ENCODE data around the gene RUBCNL. TPM values are rescaled to one million over a fixed set of nuclear protein-coding genes. Genes with fewer than 3 reads are reported as not detected.

The RUBCNL gene
- total RNA-seq, 1 experiment from 2014 or later: 0.42 TPM

GRCh38 chr13:46383383-46383782 is 3.7 kb downstream of the RUBCNL start:
- intact Hi-C loops (cut with micrococcal nuclease): no loop called here
- ChIA-PET CTCF (no interaction called here), RAD21 (ENCODE audit: low non-redundant PET in 1 of 2, low total read pairs in 2 of 2, uncharacterized antibody in 2 of 2, unreplicated experiment in 2 of 2) (no interaction called here), POLR2A (no interaction called here)
- Histone ChIP-seq H3K27me3 (ENCODE audit: insufficient read depth, low read length) (no peaks in the 10 kb centered on the region), H3K4me2 (ENCODE audit: low read length) (no peak overlapping the region), H3K4me1 (ENCODE audit: control insufficient read depth in 1 of 2, insufficient read depth in 2 of 2, low read length in 2 of 2) (peaks cover 0 to 10% of the 10 kb centered on the region in 2 experiments; a peak in 2 of 4 replicates), H3K27ac (ENCODE audit: low read depth, low read length) (no peak overlapping the region), H3K79me2 (ENCODE audit: insufficient read depth, low read length) (no peaks in the 10 kb centered on the region), H3K4me3 (replicated peaks in 1 of 2; ENCODE audit: low read depth in 1 of 2, low read length in 2 of 2) (no peak overlapping the region), H3K9me2 (ENCODE audit: insufficient read depth) (no peaks in the 10 kb centered on the region), H2AFZ (ENCODE audit: low read depth, low read length, poor library complexity, severe bottlenecking) (no peak overlapping the region), H3K9me3 (ENCODE audit: control insufficient read depth in 1 of 2, insufficient read depth in 1 of 2, low read depth in 1 of 2, low read length in 2 of 2) (no peaks in the 10 kb centered on the region), H4K20me1 (ENCODE audit: insufficient read depth) (no peaks in the 10 kb centered on the region), H3K36me3 (ENCODE audit: control insufficient read depth in 1 of 2, insufficient read depth in 2 of 2, low read length in 2 of 2) (no peaks in the 10 kb centered on the region), H3K9ac (ENCODE audit: low read length) (no peak overlapping the region)
- ATAC-seq: no peak
- no peak for DNase-seq (ENCODE audit: low read depth, low spot score)
- BruUV-seq (replicated peaks): no TSS peak
- TF ChIP-seq CTCF (IDR thresholded peaks at IDR 0.05 in 2 of 3, conservative IDR thresholded peaks at IDR 0.05 in 1 of 3; ENCODE audit: borderline replicate concordance in 1 of 3, insufficient read depth in 1 of 3, low read depth in 2 of 3, low read length in 2 of 3): no peak
- TF ChIP-seq SP1 (IDR thresholded peaks at IDR 0.05; ENCODE audit: low read depth): no peak
- no peak for TF ChIP-seq CEBPB (IDR thresholded peaks at IDR 0.05; ENCODE audit: low read depth)

DNA sequence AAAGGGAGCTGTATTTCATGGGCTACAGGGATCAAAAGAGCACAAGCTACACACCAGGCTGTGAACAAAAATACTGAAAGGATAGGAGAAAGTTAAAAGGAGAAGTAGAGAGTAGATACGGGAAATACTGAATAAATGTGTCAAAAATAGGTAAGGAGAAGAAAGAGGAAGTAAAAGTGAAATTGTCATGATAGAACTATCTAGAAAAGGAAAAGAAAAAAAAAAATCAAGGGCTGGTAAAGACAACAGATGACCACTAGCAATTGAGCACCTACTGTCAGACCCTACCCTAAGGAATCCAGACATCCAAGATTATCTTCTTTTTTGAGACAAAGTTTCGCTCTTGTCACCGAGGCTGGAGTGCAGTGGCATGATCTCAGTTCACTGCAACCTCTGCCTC is 4.8 kb downstream of the RUBCNL start:
- peaks cover 0 to 4% of the 10 kb centered on the region in 2 experiments; a peak in 1 of 4 replicates for H3K4me1 ChIP-seq (ENCODE audit: control insufficient read depth in 1 of 2, insufficient read depth in 2 of 2, low read length in 2 of 2)
- H3K4me2 ChIP-seq (ENCODE audit: low read length): no peak overlapping the region
- BruUV-seq (replicated peaks): no TSS peak
- H4K20me1 ChIP-seq (ENCODE audit: insufficient read depth): no peaks in the 10 kb centered on the region
- ATAC-seq (no peak), DNase-seq (ENCODE audit: low read depth, low spot score) (no peak)
- no peaks in the 10 kb centered on the region for H3K79me2 ChIP-seq (ENCODE audit: insufficient read depth, low read length)
- CTCF ChIA-PET: no interaction called here
- no peak overlapping the region for H3K27ac ChIP-seq (ENCODE audit: low read depth, low read length)
- RAD21 ChIA-PET (ENCODE audit: low non-redundant PET in 1 of 2, low total read pairs in 2 of 2, uncharacterized antibody in 2 of 2, unreplicated experiment in 2 of 2): no interaction called here
- POLR2A ChIA-PET: no interaction called here
- no peaks in the 10 kb centered on the region for H3K36me3 ChIP-seq (ENCODE audit: control insufficient read depth in 1 of 2, insufficient read depth in 2 of 2, low read length in 2 of 2)
- no peak overlapping the region for H3K4me3 ChIP-seq (replicated peaks in 1 of 2; ENCODE audit: low read depth in 1 of 2, low read length in 2 of 2)
- no peak overlapping the region for H3K9ac ChIP-seq (ENCODE audit: low read length)
- H3K9me2 ChIP-seq (ENCODE audit: insufficient read depth): no peaks in the 10 kb centered on the region
- no peak overlapping the region for H2AFZ ChIP-seq (ENCODE audit: low read depth, low read length, poor library complexity, severe bottlenecking)
- intact Hi-C loops (cut with micrococcal nuclease): no loop called here
- no peaks in the 10 kb centered on the region for H3K27me3 ChIP-seq (ENCODE audit: insufficient read depth, low read length)
- no peaks in the 10 kb centered on the region for H3K9me3 ChIP-seq (ENCODE audit: control insufficient read depth in 1 of 2, insufficient read depth in 1 of 2, low read depth in 1 of 2, low read length in 2 of 2)
- TF ChIP-seq CTCF (IDR thresholded peaks at IDR 0.05 in 2 of 3, conservative IDR thresholded peaks at IDR 0.05 in 1 of 3; ENCODE audit: borderline replicate concordance in 1 of 3, insufficient read depth in 1 of 3, low read depth in 2 of 3, low read length in 2 of 3) (no peak), ZNF274 (IDR thresholded peaks at IDR 0.05; ENCODE audit: low read depth, low read length) (no peak), YY1 (IDR thresholded peaks at IDR 0.05; ENCODE audit: extremely low read depth, insufficient replicate concordance, low read depth, low read length) (no peak), EZH2 (IDR thresholded peaks at IDR 0.05) (no peak), ATF3 (IDR thresholded peaks at IDR 0.05) (no peak), POLR2A (IDR thresholded peaks at IDR 0.05; ENCODE audit: borderline replicate concordance, extremely low read depth, insufficient read depth, insufficient read length) (no peak), SIN3A (IDR thresholded peaks at IDR 0.05; ENCODE audit: low read depth) (no peak), REST (IDR thresholded peaks at IDR 0.05; ENCODE audit: low read depth) (no peak), SP1 (IDR thresholded peaks at IDR 0.05; ENCODE audit: low read depth) (no peak), CEBPB (IDR thresholded peaks at IDR 0.05; ENCODE audit: low read depth) (no peak), JUND (IDR thresholded peaks at IDR 0.05) (no peak)
